ENCODE results near the gene KCNQ4. TPM values are rescaled to one million over a fixed set of nuclear protein-coding genes. Genes with fewer than 3 reads are reported as not detected.

The KCNQ4 gene
- total RNA-seq, 1 experiment from 2014 or later = not detected

DNA sequence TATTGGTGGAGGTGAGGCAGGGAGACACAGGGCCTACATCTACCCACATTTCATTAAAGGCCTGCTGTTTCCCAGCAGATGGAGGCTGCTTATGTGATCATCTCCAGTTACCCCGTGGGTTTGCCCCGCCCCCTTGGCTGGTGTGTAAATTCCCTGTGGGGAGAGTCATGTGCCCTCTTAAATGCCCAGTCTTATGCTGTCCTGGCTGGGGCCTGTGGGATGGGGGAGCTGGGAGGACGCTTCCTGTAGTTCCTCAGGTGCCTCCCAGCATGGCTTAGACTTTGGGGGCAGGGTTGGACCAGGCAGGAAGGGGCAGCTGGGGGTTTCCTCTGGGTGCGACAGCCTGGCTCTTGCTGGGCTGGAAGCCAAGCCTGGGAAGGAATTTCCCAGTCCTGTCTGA lies 94.1 kb downstream of the KCNQ4 start:
- H3K36me3 ChIP-seq = no peaks in the 10 kb centered on the region
- no peaks in the 10 kb centered on the region for H3K27me3 ChIP-seq
- H3K4me3 ChIP-seq = no peak overlapping the region
- DNase-seq = peak; percentile 97
- no peaks in the 10 kb centered on the region; the same call in 1 of the 2 replicates for H3K9me3 ChIP-seq

DNA sequence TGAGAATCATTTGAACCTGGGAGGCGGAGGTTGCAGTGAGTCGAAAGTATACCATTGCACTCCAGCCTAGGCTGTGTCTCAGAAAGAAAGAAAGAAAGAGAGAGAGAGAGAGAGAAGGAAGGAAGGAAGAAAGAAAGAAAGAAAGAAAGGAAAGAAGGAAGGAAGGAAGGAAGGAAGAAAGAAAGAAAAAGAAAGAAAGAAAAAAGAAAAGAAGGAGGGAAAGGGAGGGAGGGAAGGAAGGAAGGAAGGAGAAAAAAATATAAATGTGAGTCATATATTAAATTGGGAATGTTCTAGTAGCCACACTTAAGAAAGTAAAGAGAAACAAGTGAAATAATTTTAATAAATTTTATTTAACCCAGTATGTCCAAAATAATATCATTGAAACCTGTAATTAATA lies 95.3 kb downstream of the KCNQ4 start:
- no peaks in the 10 kb centered on the region for H3K27me3 ChIP-seq
- no peak for DNase-seq
- no peaks in the 10 kb centered on the region for H3K36me3 ChIP-seq
- no peak overlapping the region for H3K4me3 ChIP-seq
- no peaks in the 10 kb centered on the region; the same call in 1 of the 2 replicates for H3K9me3 ChIP-seq

DNA sequence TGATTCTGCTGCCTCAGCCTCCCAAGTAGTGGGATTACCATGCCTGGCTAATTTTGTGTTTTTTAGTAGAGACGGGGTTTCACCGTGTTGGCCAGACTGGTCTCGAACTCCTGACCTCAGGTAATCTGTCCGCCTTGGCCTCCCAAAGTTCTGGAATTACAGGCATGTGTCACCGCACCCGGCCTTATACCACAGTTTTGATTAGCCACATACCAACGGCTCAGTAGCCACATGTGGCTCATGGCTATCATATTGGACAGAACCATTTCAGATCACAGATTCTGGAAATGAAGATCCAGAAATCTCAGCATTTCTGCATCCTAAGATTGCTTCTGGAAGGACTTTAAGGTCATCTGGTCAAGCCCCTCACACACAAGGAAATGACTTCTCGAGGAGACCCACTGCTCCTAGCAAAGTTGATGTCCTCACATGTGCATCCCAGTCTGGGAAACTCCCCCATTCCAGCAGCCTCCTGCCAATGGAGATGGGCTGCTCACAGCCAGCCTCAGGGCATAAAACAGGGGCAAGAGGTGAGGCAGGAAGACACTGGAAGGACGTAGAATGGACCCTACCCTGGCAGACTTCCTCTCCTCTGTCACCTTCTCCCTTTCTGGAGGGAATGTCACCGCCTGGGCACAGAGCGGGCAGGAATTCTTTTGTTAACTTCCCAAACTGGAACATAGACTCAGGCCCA lies 96.0 kb downstream of the KCNQ4 start:
- no peaks in the 10 kb centered on the region for H3K36me3 ChIP-seq
- H3K27me3 ChIP-seq = no peaks in the 10 kb centered on the region
- DNase-seq = no peak
- H3K4me3 ChIP-seq = no peak overlapping the region
- H3K9me3 ChIP-seq = no peaks in the 10 kb centered on the region; the same call in 1 of the 2 replicates

DNA sequence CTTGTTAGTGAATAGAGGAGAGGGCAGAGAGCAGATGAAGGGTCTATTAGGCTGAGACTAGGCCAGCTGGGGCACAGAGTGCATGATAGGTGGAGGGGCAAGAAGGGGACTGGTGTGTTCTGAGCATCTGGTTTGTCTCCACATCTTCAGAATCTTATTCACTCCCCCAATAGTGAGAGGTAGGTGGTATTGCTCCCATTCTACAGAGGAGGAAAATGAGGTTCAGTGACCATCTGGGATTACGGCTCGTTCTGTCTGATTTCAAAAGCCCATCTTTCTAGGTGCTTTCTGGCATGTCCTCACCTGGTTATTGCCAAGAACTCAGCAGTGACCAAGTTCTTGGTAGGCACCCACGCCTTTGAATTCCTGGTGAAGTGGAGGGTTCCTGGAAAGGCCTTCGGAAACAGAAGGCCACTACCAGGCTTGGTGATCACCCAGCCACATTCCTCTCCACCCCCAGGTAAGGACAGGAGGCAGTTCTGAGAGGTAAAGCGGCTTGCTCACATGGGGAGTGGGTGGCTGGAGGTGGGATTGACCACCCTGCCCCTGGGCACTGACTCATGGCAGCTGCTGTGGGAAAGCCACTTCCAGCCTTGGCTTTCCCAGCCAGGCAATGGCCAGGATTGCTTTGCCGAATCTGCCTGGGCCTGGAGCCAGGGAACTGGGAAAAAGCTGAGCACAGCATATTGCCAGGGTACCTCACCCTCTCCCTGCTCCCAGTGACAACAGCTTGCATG lies 97.4 kb downstream of the KCNQ4 start:
- no peak overlapping the region for H3K4me3 ChIP-seq
- H3K36me3 ChIP-seq = no peaks in the 10 kb centered on the region
- no peaks in the 10 kb centered on the region; the same call in 1 of the 2 replicates for H3K9me3 ChIP-seq
- H3K27me3 ChIP-seq = no peaks in the 10 kb centered on the region
- no peak for DNase-seq

DNA sequence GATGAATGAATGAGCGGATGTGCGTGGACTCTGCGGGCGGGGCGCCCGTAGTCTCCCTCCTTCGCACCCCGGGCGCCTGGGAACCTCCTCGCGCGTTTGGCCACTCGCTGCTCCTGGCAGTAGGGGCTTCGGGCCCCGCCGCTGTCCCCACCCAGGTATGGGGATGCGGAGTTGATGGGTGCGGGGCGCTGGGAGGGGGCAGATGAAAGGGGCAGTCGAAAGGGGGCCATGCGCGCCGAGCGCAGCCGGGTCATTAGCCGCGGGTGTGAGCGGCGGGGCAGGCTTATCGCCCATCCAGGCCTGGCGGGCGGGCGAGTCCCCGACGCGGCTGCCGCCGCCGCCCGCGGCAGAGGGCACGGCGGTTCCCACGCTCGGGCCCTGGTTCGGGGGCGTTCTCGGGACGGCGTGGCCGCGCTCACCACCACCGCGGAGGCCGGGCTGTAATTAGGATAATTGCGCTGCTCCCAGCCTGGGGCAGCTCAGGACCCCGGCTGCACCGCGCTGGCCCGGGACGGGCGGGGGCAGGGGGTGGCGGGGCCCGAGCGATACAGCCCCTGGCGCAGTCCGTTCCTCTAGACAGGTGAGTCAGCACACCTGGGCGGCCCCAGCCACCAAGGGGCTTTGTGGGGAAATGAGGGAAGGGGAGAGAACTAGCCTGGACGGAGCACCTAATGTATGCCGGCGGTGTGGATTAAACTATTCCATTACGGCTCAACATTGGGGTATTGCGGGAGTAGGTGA lies 100.6 kb downstream of the KCNQ4 start:
- Histone ChIP-seq H3K27me3 (no peaks in the 10 kb centered on the region), H3K9me3 (no peaks in the 10 kb centered on the region), H3K4me3 (no peak overlapping the region), H3K36me3 (no peaks in the 10 kb centered on the region)
- DNase-seq = no peak

DNA sequence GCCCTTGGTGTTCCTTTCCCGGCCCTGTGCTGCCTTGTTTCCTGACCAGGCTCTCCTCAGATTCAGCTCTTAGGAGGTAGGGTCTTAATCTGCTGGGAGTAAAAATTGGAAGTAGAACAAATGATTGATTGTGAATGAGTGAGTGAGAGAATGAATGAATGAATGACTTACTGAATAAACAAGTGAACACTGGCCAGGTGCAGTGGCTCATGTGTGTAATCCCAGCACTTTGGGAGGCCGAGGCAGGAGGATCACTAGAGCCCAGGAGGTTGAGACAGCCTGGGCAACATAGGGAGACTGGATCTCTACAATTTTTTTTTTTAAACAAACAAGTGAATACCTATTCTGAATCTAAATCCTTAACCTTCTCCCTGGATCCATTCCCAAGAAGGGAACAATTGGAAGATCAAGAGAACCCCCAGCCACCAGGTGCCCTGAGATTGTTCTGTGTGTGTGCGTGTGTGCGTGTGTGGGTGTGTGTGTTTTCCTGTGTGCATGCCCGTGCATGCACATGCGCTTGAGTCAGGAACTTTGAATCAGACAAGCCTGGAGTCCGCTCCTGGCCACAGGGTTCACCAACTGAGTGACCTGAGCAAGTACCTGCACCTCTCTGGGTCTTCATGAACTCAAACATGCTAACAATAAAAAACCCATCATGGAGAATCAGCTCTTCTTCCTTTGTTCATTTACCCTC lies 102.9 kb downstream of the KCNQ4 start:
- Histone ChIP-seq H3K9me3 (no peaks in the 10 kb centered on the region), H3K27me3 (no peaks in the 10 kb centered on the region), H3K36me3 (no peaks in the 10 kb centered on the region), H3K4me3 (no peak overlapping the region)
- no peak for DNase-seq

DNA sequence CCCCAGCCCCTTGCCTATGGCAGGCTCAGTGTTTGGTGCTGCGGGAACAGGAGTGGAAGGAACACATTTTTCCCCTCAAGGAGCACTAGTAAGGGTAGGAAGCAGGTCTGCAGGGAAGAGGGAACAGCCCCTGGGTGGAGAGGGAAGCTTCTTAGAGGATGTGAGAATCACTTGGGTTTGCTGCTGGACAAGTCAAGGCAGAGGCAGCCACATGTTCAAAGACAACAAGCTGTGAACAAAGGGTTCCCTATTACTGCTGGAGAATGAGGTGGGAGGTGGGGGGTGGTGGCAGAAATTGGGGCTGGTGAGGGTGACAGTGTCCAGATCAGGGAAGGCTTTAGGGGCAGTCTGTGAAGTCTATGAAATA lies 103.4 kb downstream of the KCNQ4 start:
- DNase-seq = no peak
- Histone ChIP-seq H3K27me3 (no peaks in the 10 kb centered on the region), H3K9me3 (no peaks in the 10 kb centered on the region), H3K4me3 (no peak overlapping the region), H3K36me3 (no peaks in the 10 kb centered on the region)

DNA sequence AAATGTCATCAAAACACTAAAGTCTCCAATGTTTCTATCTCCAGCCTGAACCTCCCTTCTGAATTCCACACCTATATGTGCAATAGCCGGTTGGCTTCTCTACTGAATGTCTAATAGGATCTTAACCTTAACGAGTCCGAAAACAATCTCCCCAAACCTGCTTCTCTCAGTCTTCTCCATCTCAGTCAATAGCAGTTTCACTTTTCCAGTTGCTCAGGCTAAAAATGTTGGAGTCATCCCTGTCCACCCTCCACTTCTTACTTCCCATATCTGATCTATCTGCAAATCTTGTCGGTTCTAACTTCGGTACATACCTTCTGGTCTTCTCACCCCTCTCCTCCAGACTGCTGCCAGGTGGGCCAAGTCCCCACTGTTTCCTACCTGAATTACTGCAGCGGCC lies 104.1 kb downstream of the KCNQ4 start:
- Histone ChIP-seq H3K9me3 (no peaks in the 10 kb centered on the region), H3K36me3 (no peaks in the 10 kb centered on the region), H3K4me3 (no peak overlapping the region), H3K27me3 (no peaks in the 10 kb centered on the region)
- DNase-seq = no peak

Other genes starting within 250 kb of the KCNQ4 start
- 0.82 TPM in 1 of 2 replicates, not detected in the other for gene RIMS3, start 118.1 kb upstream of the KCNQ4 start, total RNA-seq (2014; rRNA removed; shearing (Covaris generic); ENCODE audit: low replicate concordance)
- 10.7 and 16.4 TPM in 2 replicates for gene NFYC, start 92.1 kb upstream of the KCNQ4 start, total RNA-seq (2014; rRNA removed; shearing (Covaris generic); ENCODE audit: low replicate concordance)
- gene CITED4, start 78.6 kb downstream of the KCNQ4 start, total RNA-seq (2014; rRNA removed; shearing (Covaris generic); ENCODE audit: low replicate concordance) = 29.5 and 45.3 TPM in 2 replicates
- 48.3 and 53.4 TPM in 2 replicates for gene CTPS1, start 195.9 kb downstream of the KCNQ4 start, total RNA-seq (2014; rRNA removed; shearing (Covaris generic); ENCODE audit: low replicate concordance)
- not detected in 2 replicates for gene SLFNL1, start 237.9 kb downstream of the KCNQ4 start, total RNA-seq (2014; rRNA removed; shearing (Covaris generic); ENCODE audit: low replicate concordance)